Measurements from ENCODE around the gene TMEM221. TPM values are rescaled to one million over a fixed set of nuclear protein-coding genes. Genes with fewer than 3 reads are reported as not detected.
A peak's percentile ranks its signal among the peaks of the same experiment; 100 is the strongest.

The TMEM221 gene
- total and polyA plus RNA-seq, 9 of the 15 experiments (the other 6 are each of a cell fraction or from before 2014, with no cell fraction given), result 0.06 to 0.35 TPM; not detected in 7

DNA sequence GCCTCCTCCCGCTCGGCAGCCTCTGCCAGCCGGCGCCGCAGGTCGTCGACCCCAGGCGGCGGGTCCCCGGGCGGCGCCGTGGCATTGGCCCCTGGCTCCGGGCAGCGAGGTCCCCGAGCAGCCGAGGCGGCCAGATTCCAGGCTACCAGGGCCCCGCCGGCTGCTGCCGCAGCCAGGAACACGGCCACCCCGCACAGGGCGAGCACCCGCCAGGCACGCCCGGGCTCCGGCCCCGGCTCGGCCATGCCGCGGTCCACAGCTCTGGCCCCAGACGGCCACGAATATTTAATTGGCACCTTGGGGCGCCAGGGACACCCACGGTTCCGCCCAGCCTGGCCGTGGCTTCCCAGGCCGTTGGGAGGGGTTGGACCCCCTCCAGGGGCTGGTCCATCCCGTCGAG lies 54.6 kb downstream of the TMEM221 start, which contains the start of gene CCDC194 (continued):
- no peak for TF ChIP-seq C11orf30 (IDR thresholded peaks at IDR 0.05; ENCODE audit: low read depth)

DNA sequence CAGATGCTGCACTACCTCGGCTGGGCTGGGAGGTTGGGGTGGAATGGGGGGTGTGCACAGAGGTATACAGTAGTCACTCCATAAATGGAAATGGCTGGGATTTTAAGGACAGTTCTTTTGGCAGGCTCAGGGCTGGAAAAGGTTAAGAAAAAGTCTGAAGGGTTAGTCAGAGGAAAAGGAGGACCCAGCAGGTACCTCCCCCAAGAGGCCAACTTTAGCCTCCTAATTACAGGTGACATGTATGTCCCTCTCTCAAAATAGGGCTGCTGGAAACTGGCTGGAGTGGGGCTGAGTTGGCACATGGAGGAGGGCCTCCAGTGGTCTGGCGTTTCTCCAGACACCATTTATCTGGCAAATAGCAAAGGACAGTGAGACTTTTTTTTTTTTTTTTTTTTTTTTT lies 55.5 kb downstream of the TMEM221 start:
- Histone ChIP-seq H3K36me3 (ENCODE audit: control insufficient read depth, insufficient read depth, low read length) (peaks cover 10% of the 10 kb centered on the region; the same call in 1 of the 3 replicates), H3K79me2 (ENCODE audit: control insufficient read depth, insufficient read depth, low read length) (no peaks in the 10 kb centered on the region), H3K4me2 (ENCODE audit: insufficient read depth, low read length) (no peak overlapping the region), H3K9me1 (ENCODE audit: control insufficient read depth, insufficient read depth, low read length) (no peaks in the 10 kb centered on the region), H3K9me3 (replicated peaks; ENCODE audit: control insufficient read depth, insufficient read depth, low read depth, low read length) (peaks cover 9% of the 10 kb centered on the region), H3K27ac (ENCODE audit: extremely low read depth, low read depth, low read length) (no peak overlapping the region), H3K9ac (ENCODE audit: insufficient read depth in 1 of 2, low read depth in 2 of 2, low read length in 2 of 2) (no peak overlapping the region), H3K4me1 (replicated peaks in 1 of 2; ENCODE audit: control insufficient read depth in 2 of 2, insufficient read depth in 2 of 2, low read length in 2 of 2) (peaks cover 22 to 37% of the 10 kb centered on the region in 2 experiments), H3K4me3 (no peak overlapping the region), H4K20me1 (replicated peaks; ENCODE audit: control insufficient read depth, insufficient read depth, low read length) (no peaks in the 10 kb centered on the region), H2AFZ (ENCODE audit: low read depth, low read length) (no peak overlapping the region), H3K27me3 (ENCODE audit: control insufficient read depth in 2 of 2, insufficient read depth in 2 of 2, low read length in 2 of 2) (no peaks in the 10 kb centered on the region)
- 12% methylated on average over 2 of the region's 2 CpGs for WGBS (ENCODE audit: insufficient coverage, low coverage, missing lambda C conversion rate)
- intact Hi-C loops (cut with micrococcal nuclease), result no loop called here
- peak in 2 of 4 experiments; percentile 8 to 53 for DNase-seq (ENCODE audit: extremely low read depth in 1 of 4, low spot score in 3 of 4)
- ChIA-PET POLR2A (interaction anchor here (1.0 to 1.3 kb wide), 2 partner anchors 12 to 129 kb away, joined by 3 to 7 read pairs; partner anchors contain the start of genes BST2 and USHBP1), CTCF (ENCODE audit: low intra/inter-chr PET ratio) (interaction anchor here (0.6 kb wide), 1 partner anchor 47 kb away, joined by 3 read pairs; no protein-coding TSS in a partner anchor)
- no TSS peak for BruUV-seq (replicated peaks)
- no peak for ATAC-seq
- peak; percentile 68 for TF ChIP-seq ZNF384 (IDR thresholded peaks at IDR 0.05; ENCODE audit: low read depth, low read length)
- peak; percentile 99 for TF ChIP-seq ZKSCAN8 (CRISPR knock-in tag; IDR thresholded peaks at IDR 0.05)
- TF ChIP-seq, protein P1, sequence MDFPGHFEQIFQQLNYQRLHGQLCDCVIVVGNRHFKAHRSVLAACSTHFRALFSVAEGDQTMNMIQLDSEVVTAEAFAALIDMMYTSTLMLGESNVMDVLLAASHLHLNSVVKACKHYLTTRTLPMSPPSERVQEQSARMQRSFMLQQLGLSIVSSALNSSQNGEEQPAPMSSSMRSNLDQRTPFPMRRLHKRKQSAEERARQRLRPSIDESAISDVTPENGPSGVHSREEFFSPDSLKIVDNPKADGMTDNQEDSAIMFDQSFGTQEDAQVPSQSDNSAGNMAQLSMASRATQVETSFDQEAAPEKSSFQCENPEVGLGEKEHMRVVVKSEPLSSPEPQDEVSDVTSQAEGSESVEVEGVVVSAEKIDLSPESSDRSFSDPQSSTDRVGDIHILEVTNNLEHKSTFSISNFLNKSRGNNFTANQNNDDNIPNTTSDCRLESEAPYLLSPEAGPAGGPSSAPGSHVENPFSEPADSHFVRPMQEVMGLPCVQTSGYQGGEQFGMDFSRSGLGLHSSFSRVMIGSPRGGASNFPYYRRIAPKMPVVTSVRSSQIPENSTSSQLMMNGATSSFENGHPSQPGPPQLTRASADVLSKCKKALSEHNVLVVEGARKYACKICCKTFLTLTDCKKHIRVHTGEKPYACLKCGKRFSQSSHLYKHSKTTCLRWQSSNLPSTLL (IDR thresholded peaks at IDR 0.05), result no peak
- TF ChIP-seq, protein P2, sequence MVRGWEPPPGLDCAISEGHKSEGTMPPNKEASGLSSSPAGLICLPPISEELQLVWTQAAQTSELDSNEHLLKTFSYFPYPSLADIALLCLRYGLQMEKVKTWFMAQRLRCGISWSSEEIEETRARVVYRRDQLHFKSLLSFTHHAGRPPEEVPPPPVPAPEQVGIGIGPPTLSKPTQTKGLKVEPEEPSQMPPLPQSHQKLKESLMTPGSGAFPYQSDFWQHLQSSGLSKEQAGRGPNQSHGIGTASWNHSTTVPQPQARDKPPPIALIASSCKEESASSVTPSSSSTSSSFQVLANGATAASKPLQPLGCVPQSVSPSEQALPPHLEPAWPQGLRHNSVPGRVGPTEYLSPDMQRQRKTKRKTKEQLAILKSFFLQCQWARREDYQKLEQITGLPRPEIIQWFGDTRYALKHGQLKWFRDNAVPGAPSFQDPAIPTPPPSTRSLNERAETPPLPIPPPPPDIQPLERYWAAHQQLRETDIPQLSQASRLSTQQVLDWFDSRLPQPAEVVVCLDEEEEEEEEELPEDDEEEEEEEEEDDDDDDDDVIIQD (CRISPR knock-in tag; IDR thresholded peaks at IDR 0.05), result no peak
- TF ChIP-seq, protein P3, sequence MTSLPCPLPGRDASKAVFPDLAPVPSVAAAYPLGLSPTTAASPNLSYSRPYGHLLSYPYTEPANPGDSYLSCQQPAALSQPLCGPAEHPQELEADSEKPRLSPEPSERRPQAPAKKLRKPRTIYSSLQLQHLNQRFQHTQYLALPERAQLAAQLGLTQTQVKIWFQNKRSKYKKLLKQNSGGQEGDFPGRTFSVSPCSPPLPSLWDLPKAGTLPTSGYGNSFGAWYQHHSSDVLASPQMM (CRISPR knock-in tag; IDR thresholded peaks at IDR 0.05), result no peak
- TF ChIP-seq CHCHD3 (CRISPR knock-in tag; IDR thresholded peaks at IDR 0.05), result no peak
- no peak for TF ChIP-seq RFX5 (IDR thresholded peaks at IDR 0.05; ENCODE audit: low read depth, low read length)
- TF ChIP-seq, protein P4, sequence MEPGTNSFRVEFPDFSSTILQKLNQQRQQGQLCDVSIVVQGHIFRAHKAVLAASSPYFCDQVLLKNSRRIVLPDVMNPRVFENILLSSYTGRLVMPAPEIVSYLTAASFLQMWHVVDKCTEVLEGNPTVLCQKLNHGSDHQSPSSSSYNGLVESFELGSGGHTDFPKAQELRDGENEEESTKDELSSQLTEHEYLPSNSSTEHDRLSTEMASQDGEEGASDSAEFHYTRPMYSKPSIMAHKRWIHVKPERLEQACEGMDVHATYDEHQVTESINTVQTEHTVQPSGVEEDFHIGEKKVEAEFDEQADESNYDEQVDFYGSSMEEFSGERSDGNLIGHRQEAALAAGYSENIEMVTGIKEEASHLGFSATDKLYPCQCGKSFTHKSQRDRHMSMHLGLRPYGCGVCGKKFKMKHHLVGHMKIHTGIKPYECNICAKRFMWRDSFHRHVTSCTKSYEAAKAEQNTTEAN (CRISPR knock-in tag; IDR thresholded peaks at IDR 0.05), result no peak
- no peak for TF ChIP-seq ZNF23 (CRISPR knock-in tag; IDR thresholded peaks at IDR 0.05)
- no peak for TF ChIP-seq CREBBP (IDR thresholded peaks at IDR 0.05; ENCODE audit: low read depth, low read length)
- FAIRE-seq, result no peak
- in situ Hi-C loops (cut with MboI), result no loop called here

Data from K562 (cell line).